Measurements from ENCODE around the gene DACH1. TPM values are rescaled to one million over a fixed set of nuclear protein-coding genes. Genes with fewer than 3 reads are reported as not detected.

Gene DACH1
- total and polyA plus RNA-seq, 2 donors (not counting 1 experiment from before 2014, with no cell fraction given): 0.02 to 0.33 TPM

DNA sequence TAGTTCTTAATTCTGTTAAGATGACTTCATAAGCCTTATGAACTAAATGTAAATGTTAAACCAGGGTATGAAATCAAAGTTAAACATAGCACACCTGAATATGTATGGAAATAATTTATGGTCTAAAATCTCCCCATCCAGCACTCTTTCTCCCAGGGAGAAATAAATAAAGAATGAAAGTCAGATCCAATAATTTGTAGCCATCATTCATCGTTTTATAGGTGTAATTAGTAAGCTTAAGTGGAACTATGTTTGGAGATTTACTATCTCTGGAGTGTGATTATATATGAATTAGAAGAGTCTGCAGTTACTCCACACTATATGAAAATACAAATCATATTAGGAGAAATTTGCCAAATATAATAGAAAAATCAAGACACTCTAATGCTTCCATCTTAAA is 405.1 kb downstream of the DACH1 start:
- H2AFZ ChIP-seq (ENCODE audit: low read length): no peak overlapping the region
- H4K20me1 ChIP-seq (ENCODE audit: control insufficient read depth, extremely low read depth, insufficient read depth, low read length): no peaks in the 10 kb centered on the region
- H3K9ac ChIP-seq (ENCODE audit: insufficient read depth, low read length): no peak overlapping the region
- no peak overlapping the region for H3K27ac ChIP-seq (ENCODE audit: insufficient read depth, low read length)
- no peak overlapping the region for H3K4me3 ChIP-seq (replicated peaks in 1 of 4; ENCODE audit: control extremely low read depth in 1 of 4, insufficient read depth in 1 of 4, low read depth in 3 of 4, low read length in 4 of 4)
- H3K4me2 ChIP-seq (ENCODE audit: extremely low read depth, insufficient read depth, low read length): no peak overlapping the region
- H3K27me3 ChIP-seq (ENCODE audit: control insufficient read depth, insufficient read depth, low read length): no peaks in the 10 kb centered on the region
- H3K79me2 ChIP-seq (ENCODE audit: control insufficient read depth, insufficient read depth, low read length): no peaks in the 10 kb centered on the region
- no peaks in the 10 kb centered on the region for H3K9me3 ChIP-seq (ENCODE audit: control insufficient read depth, insufficient read depth, low read depth, low read length)
- H3K4me1 ChIP-seq (ENCODE audit: control insufficient read depth, extremely low read depth, insufficient read depth, low read length): no peaks in the 10 kb centered on the region
- no peak for TF ChIP-seq EZH2 (IDR thresholded peaks at IDR 0.05; ENCODE audit: low read length, missing control alignments)
- no peak for TF ChIP-seq CTCF (conservative IDR thresholded peaks at IDR 0.05 in 1 of 2, IDR thresholded peaks at IDR 0.05 in 1 of 2; ENCODE audit: low read depth in 1 of 2, low read length in 2 of 2)
- DNase-seq (ENCODE audit: low read depth in 2 of 2): no peak
- no peaks in the 10 kb centered on the region for H3K36me3 ChIP-seq (ENCODE audit: control insufficient read depth, insufficient read depth, low read length)

DNA sequence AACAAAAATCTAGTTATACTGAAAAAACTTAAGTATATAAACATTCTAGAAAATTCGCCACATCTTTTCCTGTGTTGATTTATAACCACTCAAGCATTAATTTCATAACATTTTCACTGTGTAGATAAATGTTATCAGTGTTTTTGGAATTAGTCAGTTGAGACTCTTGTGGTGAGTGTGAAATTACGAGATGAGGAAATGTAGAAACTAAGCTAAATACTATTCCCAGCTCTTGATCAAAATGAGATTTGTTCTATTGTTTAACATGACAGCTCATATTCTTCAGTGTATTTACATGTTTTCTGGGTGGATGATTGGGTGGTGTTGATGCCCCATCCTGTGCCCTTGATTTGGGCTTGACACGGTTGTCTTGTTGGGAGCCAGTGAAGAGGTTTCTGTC is 406.8 kb downstream of the DACH1 start:
- Histone ChIP-seq H3K9ac (ENCODE audit: insufficient read depth, low read length) (no peak overlapping the region), H3K4me2 (ENCODE audit: extremely low read depth, insufficient read depth, low read length) (no peak overlapping the region), H3K4me3 (replicated peaks in 1 of 4; ENCODE audit: control extremely low read depth in 1 of 4, insufficient read depth in 1 of 4, low read depth in 3 of 4, low read length in 4 of 4) (no peak overlapping the region), H3K79me2 (ENCODE audit: control insufficient read depth, insufficient read depth, low read length) (no peaks in the 10 kb centered on the region), H3K36me3 (ENCODE audit: control insufficient read depth, insufficient read depth, low read length) (no peaks in the 10 kb centered on the region), H2AFZ (ENCODE audit: low read length) (peak overlapping the region; percentile 3), H3K27ac (ENCODE audit: insufficient read depth, low read length) (no peak overlapping the region), H4K20me1 (ENCODE audit: control insufficient read depth, extremely low read depth, insufficient read depth, low read length) (no peaks in the 10 kb centered on the region), H3K4me1 (ENCODE audit: control insufficient read depth, extremely low read depth, insufficient read depth, low read length) (no peaks in the 10 kb centered on the region), H3K27me3 (ENCODE audit: control insufficient read depth, insufficient read depth, low read length) (no peaks in the 10 kb centered on the region), H3K9me3 (ENCODE audit: control insufficient read depth, insufficient read depth, low read depth, low read length) (no peaks in the 10 kb centered on the region)
- TF ChIP-seq EZH2 (IDR thresholded peaks at IDR 0.05; ENCODE audit: low read length, missing control alignments) (no peak), CTCF (conservative IDR thresholded peaks at IDR 0.05 in 1 of 2, IDR thresholded peaks at IDR 0.05 in 1 of 2; ENCODE audit: low read depth in 1 of 2, low read length in 2 of 2) (no peak)
- DNase-seq (ENCODE audit: low read depth in 2 of 2): peak in 1 of 2 donors; percentile 54

DNA sequence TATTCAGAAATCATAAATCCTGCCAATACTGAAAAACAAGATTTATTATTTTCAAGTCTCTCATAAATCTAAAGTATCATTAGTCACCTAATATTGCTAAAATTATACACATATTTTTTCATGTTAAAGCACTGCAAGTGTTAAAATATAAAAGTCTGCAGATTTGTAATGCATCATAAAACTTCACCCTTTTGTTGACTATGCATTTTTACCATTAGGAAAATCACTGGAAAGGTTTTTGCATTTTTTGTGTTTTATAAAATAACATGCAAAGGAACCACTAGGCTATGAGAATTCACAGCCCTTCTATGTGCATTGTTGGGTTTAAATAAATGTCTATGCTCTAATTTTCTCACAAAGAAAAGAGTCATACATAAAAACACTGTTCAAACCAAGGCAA is 407.3 kb downstream of the DACH1 start:
- Histone ChIP-seq H3K9me3 (ENCODE audit: control insufficient read depth, insufficient read depth, low read depth, low read length) (no peaks in the 10 kb centered on the region), H3K4me2 (ENCODE audit: extremely low read depth, insufficient read depth, low read length) (no peak overlapping the region), H3K36me3 (ENCODE audit: control insufficient read depth, insufficient read depth, low read length) (no peaks in the 10 kb centered on the region), H3K4me1 (ENCODE audit: control insufficient read depth, extremely low read depth, insufficient read depth, low read length) (no peaks in the 10 kb centered on the region), H3K4me3 (replicated peaks in 1 of 4; ENCODE audit: control extremely low read depth in 1 of 4, insufficient read depth in 1 of 4, low read depth in 3 of 4, low read length in 4 of 4) (no peak overlapping the region), H2AFZ (ENCODE audit: low read length) (no peak overlapping the region), H4K20me1 (ENCODE audit: control insufficient read depth, extremely low read depth, insufficient read depth, low read length) (no peaks in the 10 kb centered on the region), H3K27ac (ENCODE audit: insufficient read depth, low read length) (no peak overlapping the region), H3K27me3 (ENCODE audit: control insufficient read depth, insufficient read depth, low read length) (no peaks in the 10 kb centered on the region), H3K79me2 (ENCODE audit: control insufficient read depth, insufficient read depth, low read length) (no peaks in the 10 kb centered on the region), H3K9ac (ENCODE audit: insufficient read depth, low read length) (no peak overlapping the region)
- TF ChIP-seq CTCF (conservative IDR thresholded peaks at IDR 0.05 in 1 of 2, IDR thresholded peaks at IDR 0.05 in 1 of 2; ENCODE audit: low read depth in 1 of 2, low read length in 2 of 2): no peak
- TF ChIP-seq EZH2 (IDR thresholded peaks at IDR 0.05; ENCODE audit: low read length, missing control alignments): no peak
- DNase-seq (ENCODE audit: low read depth in 2 of 2): no peak

All from fibroblast of lung (primary cell).